Chondrocyte (in vitro differentiated cells): ENCODE results near the gene WNT10A. TPM values are rescaled to one million over a fixed set of nuclear protein-coding genes. Genes with fewer than 3 reads are reported as not detected.
A peak's percentile ranks its signal among the peaks of the same experiment; 100 is the strongest.

Source experiments
- DNase-seq: peaks from one replicate; pipeline ENCODE4 v3.0.0; 2021; ENCODE audit warnings: mixed read lengths, low spot score
- H3K27ac Mint-ChIP-seq: one replicate; pipeline ENCODE4 v1.8.0; 2021; ENCODE audit warnings: mild to moderate bottlenecking, moderate library complexity, mixed read lengths; ENCODE audit not compliant: unreplicated experiment
- H3K27me3 Mint-ChIP-seq: 2 replicates; pipeline ENCODE4 v1.8.0; 2021; ENCODE audit warnings: low read depth, mixed read lengths
- H3K36me3 Mint-ChIP-seq: 2 replicates; pipeline ENCODE4 v1.8.0; 2021; ENCODE audit warnings: low read depth, mixed read lengths
- H3K4me1 Mint-ChIP-seq: 2 replicates; pipeline ENCODE4 v1.8.0; 2021; ENCODE audit warnings: low read depth, mild to moderate bottlenecking, mixed read lengths
- H3K4me3 Mint-ChIP-seq: one replicate; pipeline ENCODE4 v1.8.0; 2021; ENCODE audit warnings: mild to moderate bottlenecking, moderate library complexity, mixed read lengths; ENCODE audit not compliant: unreplicated experiment
- H3K9me3 Mint-ChIP-seq: 2 replicates; pipeline ENCODE4 v1.8.0; 2021; ENCODE audit warnings: low read depth, mixed read lengths
- long read RNA-seq: library from polyadenylated mRNA; stranded (forward); transcript quantifications from one replicate; pipeline ENCODE4 v2.0.0, GENCODE V29; 2021
- total RNA-seq: library from RNA; stranded (reverse); gene quantifications from 3 replicates; pipeline ENCODE4 v1.2.1, GENCODE V29; 2021
- TF ChIP-seq, protein P1 (sequence below): fragments of 200-600 bp; sonication (generic); IDR thresholded peaks from 2 replicates; pipeline ENCODE4 v1.5.0; 2021; ENCODE audit warnings: antibody characterized with exemption, mild to moderate bottlenecking, moderate library complexity

Gene WNT10A
- total RNA-seq, result not detected in 3 replicates
- long read RNA-seq, result 0 reads

DNA sequence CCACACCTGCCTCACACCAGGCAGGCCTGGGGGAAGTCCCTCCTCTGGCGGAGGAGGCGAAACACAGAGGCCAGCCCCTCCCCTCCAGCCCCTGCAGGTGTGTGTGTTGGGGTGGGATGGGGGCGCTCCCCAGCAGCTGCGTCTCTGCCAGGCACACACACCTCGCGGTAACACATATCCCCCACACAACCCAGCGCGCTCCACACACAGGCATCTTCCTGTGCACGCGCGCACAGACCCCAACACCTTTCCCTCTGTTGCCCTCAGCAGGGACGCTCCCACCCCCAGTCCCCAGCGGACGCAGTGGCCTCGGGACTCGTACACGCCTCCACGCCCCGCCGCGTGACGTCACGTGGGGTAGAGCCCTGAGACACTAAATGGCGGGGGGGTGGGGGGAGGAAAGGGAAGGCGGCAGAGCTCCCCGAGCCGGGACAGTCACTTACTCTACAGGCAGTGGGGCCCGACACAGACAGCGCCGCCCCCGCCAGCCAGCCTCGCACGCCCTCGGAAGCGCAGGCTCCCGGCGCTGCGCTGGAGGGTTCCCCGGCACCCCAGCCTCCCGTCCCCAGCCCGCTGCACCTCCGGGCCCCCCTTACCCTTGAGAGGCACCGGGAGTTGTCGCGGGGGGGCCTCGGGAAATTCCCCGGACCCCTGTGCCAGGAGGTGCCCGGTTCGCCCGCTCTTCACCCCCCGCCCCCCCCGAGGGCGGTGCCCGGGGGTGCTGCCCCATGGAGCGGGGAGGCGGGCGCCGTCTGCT lies at the start of gene WNT10A:
TSS of gene WNT10A (plus strand) at position 751 of the 757 bp plus-strand sequence. CDS start 144 bp downstream, outside the sequence.
- Mint-ChIP-seq H3K4me1 (peaks cover 5% of the 10 kb centered on the region), H3K27me3 (peaks cover 70% of the 10 kb centered on the region), H3K4me3 (peak within 1 kb of the TSS; percentile 40), H3K27ac (no peak within 1 kb of the TSS), H3K9me3 (no peaks in the 10 kb centered on the region), H3K36me3 (peaks cover 4% of the 10 kb centered on the region)
- DNase-seq, result peak; percentile 85
- TF ChIP-seq, protein P1, sequence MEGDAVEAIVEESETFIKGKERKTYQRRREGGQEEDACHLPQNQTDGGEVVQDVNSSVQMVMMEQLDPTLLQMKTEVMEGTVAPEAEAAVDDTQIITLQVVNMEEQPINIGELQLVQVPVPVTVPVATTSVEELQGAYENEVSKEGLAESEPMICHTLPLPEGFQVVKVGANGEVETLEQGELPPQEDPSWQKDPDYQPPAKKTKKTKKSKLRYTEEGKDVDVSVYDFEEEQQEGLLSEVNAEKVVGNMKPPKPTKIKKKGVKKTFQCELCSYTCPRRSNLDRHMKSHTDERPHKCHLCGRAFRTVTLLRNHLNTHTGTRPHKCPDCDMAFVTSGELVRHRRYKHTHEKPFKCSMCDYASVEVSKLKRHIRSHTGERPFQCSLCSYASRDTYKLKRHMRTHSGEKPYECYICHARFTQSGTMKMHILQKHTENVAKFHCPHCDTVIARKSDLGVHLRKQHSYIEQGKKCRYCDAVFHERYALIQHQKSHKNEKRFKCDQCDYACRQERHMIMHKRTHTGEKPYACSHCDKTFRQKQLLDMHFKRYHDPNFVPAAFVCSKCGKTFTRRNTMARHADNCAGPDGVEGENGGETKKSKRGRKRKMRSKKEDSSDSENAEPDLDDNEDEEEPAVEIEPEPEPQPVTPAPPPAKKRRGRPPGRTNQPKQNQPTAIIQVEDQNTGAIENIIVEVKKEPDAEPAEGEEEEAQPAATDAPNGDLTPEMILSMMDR, result no peak

DNA sequence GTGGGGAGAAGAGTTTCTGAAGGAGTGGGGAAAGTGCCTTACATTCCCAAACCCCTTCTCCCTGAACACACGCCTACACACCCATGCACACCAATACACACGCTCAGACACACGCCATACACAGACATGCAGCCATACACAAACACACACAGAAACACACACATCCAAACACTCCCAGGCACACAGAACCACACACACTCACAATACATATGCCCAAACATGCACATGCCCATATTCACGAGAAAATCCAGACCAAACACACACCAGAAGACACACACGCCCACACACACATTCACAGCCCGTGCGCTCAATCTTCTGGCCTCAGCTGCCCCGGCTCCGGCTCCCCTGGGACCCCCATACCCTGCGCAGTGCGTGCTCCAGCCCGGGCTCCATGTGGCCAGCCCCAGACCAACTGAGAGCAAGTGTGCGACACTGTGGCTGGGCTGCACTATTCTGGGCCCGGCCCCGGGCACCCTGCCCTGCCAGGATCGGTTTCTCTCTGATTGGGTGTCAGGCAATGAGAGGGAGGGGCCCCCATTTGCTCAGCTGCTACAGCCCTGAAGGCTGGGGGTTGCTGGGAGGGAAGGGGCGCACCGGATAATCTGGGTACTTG lies 49.2 kb upstream of the WNT10A start, which contains the start of gene PRKAG3:
TSS of gene PRKAG3 (minus strand) at position 426 of the 613 bp plus-strand sequence.
- DNase-seq, result no peak
- Mint-ChIP-seq H3K27ac (no peak within 1 kb of the TSS), H3K9me3 (no peaks in the 10 kb centered on the region), H3K27me3 (peaks cover 38% of the 10 kb centered on the region), H3K4me3 (no peak within 1 kb of the TSS), H3K4me1 (peaks cover 15% of the 10 kb centered on the region), H3K36me3 (no peaks in the 10 kb centered on the region)
- TF ChIP-seq, protein P1, result no peak

DNA sequence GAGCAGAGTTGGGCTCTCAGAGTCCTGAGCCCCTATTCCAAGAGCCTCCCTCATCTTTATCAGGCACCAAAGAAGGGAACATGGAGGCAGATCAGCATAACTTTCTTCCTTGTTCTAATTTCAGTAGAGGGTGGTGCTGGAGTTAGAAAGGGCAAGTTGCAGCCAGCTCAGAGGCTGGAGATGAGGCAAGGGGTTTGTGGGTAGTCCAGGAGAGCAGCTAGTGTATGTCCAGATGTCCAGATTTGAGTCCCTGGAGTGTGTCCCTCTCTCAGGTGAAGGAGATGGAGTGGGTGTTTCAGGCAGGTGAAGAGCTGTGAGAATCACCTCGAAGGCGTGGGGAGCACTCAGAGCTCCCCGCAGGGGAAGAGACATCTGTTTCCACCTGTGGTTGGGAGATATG lies 48.6 kb upstream of the WNT10A start:
- TF ChIP-seq, protein P1, result no peak
- Mint-ChIP-seq H3K9me3 (peaks cover 2% of the 10 kb centered on the region), H3K27ac (no peak overlapping the region), H3K36me3 (no peaks in the 10 kb centered on the region), H3K27me3 (peaks cover 36% of the 10 kb centered on the region), H3K4me1 (peaks cover 15% of the 10 kb centered on the region), H3K4me3 (no peak overlapping the region)
- no peak for DNase-seq

DNA sequence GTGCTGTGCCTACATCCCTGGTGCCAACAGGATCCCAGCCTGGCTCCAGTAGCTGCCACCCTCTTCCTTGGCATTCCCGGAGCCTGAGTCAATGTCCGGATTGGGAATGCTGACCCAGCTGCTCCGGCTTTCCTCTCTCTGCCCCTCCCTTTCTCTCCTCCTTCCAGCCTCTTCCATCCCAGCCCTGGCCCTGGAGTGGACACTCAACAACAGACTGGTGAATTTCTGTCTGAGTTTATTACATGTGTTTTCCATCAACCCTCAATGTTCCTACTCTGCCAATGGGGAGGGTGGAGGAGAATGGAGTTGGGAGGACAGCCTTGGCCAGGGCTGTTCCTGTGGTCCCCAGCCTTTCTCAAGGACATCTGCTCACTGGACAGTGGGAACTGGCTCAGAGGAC lies 48.1 kb upstream of the WNT10A start:
- Mint-ChIP-seq H3K27me3 (peaks cover 32% of the 10 kb centered on the region), H3K4me1 (peaks cover 15% of the 10 kb centered on the region), H3K27ac (no peak overlapping the region), H3K9me3 (peaks cover 6% of the 10 kb centered on the region), H3K36me3 (no peaks in the 10 kb centered on the region), H3K4me3 (no peak overlapping the region)
- TF ChIP-seq, protein P1, result no peak
- DNase-seq, result no peak

DNA sequence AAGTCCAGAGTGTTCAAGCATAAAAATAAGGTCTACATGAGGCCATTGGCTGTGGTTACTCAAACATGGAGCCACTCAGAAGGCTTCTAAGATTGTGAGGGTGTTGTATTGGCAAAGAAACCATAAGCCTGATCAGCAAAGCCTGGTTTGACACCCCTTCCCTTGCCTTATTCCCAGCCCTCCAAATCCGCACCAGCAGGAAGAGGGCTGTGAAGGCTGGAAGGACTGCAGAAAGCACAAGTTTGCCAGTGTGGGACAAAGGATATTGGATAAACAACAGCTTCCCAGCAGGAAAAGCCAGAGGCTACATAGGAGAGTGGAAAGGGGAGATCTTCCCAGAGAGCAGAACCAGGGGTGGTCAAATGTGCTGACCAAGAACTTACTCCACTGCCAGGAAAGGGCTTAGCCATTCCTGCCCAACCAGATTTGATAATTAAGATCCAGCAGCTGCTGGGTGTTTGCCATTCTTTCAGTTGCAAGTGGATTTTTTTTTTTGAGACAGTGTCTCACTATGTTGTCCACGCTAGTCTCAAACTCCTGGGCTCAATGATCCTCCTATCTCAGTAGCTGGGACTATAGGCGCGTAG lies 47.5 kb upstream of the WNT10A start:
- Mint-ChIP-seq H3K4me1 (peaks cover 15% of the 10 kb centered on the region), H3K9me3 (peaks cover 12% of the 10 kb centered on the region), H3K4me3 (no peak overlapping the region), H3K27ac (no peak overlapping the region), H3K36me3 (no peaks in the 10 kb centered on the region), H3K27me3 (peaks cover 29% of the 10 kb centered on the region)
- DNase-seq, result no peak
- TF ChIP-seq, protein P1, result no peak
